Measurements from ENCODE around the gene VAT1L. TPM values are rescaled to one million over a fixed set of nuclear protein-coding genes. Genes with fewer than 3 reads are reported as not detected.
"Not testable (repeated sequence)": the region's sequence is repeated elsewhere in the genome, so short reads cannot be mapped to it uniquely, and the experiment has no call there.

The VAT1L gene
- polyA plus RNA-seq, 2 donors = 0.04 to 0.13 TPM

DNA sequence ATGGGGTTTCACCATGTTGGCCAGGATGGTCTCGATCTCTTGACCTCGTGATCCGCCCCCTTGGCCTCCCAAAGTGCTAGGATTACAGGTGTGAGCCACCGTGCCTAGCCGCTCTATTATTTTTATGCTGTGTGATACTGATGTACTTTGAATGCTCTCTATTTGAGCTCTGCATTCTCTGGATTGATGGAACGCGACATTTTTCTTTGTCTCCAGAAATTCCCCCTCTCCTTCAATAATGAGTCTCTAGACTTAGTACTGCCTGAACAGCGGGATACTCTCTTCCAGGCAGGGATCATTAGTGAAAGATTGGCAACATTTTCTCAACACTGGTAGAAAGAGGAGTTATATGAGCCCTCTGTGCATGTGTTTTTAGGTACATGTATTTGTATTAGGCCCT, 140.6 kb downstream of the VAT1L start:
- Histone ChIP-seq H3K4me3 (ENCODE audit: low read depth in 1 of 2, low read length in 2 of 2) (no peak overlapping the region), H3K4me1 (ENCODE audit: control insufficient read depth in 2 of 2, insufficient read depth in 2 of 2, low read length in 1 of 2) (no peaks in the 10 kb centered on the region), H3K27ac (ENCODE audit: low read depth in 2 of 2, low read length in 1 of 2) (no peak overlapping the region), H3K36me3 (ENCODE audit: control insufficient read depth in 2 of 2, insufficient read depth in 2 of 2, low read length in 1 of 2) (no peaks in the 10 kb centered on the region), H3K9me3 (ENCODE audit: control insufficient read depth in 2 of 2, insufficient read depth in 1 of 2, low read depth in 1 of 2, low read length in 1 of 2) (no peaks in the 10 kb centered on the region), H3K27me3 (ENCODE audit: control insufficient read depth in 1 of 2, insufficient read depth in 2 of 2, low read length in 2 of 2) (no peaks in the 10 kb centered on the region)
- WGBS, 2 donors = 90 to 93% methylated on average over 8 of the region's 8 CpGs

DNA sequence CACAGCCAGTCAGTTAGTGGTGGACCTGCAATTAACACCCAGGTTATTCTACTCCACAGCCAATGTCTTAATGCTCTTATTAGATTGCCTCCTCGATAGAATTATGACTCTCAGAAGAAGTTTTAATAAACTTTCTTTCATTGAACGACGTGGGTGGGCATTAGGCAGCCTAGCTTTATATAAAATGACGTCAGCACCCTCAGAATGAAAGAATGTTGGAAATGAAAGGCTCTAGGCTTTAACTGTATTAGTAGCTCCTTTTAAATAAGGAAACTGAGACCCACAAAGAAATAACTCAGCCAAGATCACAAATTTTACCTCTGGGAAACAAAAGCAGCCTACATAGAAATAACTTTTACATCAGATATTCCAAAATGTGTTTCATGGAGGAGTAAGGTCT, 142.7 kb downstream of the VAT1L start:
- Histone ChIP-seq H3K27ac (ENCODE audit: low read depth in 2 of 2, low read length in 1 of 2) (no peak overlapping the region), H3K36me3 (ENCODE audit: control insufficient read depth in 2 of 2, insufficient read depth in 2 of 2, low read length in 1 of 2) (no peaks in the 10 kb centered on the region), H3K4me1 (ENCODE audit: control insufficient read depth in 2 of 2, insufficient read depth in 2 of 2, low read length in 1 of 2) (no peaks in the 10 kb centered on the region), H3K27me3 (ENCODE audit: control insufficient read depth in 1 of 2, insufficient read depth in 2 of 2, low read length in 2 of 2) (no peaks in the 10 kb centered on the region), H3K4me3 (ENCODE audit: low read depth in 1 of 2, low read length in 2 of 2) (no peak overlapping the region), H3K9me3 (ENCODE audit: control insufficient read depth in 2 of 2, insufficient read depth in 1 of 2, low read depth in 1 of 2, low read length in 1 of 2) (no peaks in the 10 kb centered on the region)
- 59 to 61% methylated on average over 4 of the region's 4 CpGs for WGBS, 2 donors

DNA sequence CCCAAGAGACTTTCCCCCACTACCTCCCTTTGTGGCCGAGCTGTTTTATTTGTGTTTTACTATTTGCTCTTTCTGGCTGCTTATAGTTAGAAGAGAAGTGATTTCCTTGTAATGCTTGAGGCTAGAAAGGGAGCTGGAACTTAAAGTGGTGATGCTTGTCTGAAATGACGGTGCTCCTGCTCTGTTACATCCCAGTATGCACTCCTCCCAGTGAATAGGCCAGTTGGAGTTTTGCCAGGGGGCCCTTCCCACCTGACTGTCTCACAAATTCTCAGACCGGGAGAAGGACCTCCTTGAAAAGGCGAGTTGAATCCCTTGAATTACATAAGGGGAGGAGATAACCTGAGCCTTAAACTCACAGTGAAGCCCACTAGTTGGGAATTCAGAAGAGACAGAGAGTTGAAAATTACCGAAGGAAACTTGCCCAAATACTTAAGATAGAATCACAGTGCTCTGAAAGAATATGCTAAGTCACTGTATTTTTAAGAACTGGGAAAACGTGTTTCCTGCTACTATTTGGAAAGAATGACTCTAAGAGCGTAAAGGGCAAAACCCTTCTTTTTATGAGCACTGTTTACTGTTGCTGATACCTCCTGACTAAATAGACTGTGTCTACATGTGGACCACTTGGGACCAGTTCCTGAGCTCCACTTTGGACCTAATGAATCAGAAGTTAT, 149.2 kb downstream of the VAT1L start:
- no peak overlapping the region for H3K4me3 ChIP-seq (ENCODE audit: low read depth in 1 of 2, low read length in 2 of 2)
- no peaks in the 10 kb centered on the region for H3K4me1 ChIP-seq (ENCODE audit: control insufficient read depth in 2 of 2, insufficient read depth in 2 of 2, low read length in 1 of 2)
- 31 to 44% methylated on average over 7 of the region's 7 CpGs for WGBS, 2 donors
- no peak overlapping the region for H3K27ac ChIP-seq (ENCODE audit: low read depth in 2 of 2, low read length in 1 of 2)
- H3K27me3 ChIP-seq (ENCODE audit: control insufficient read depth in 1 of 2, insufficient read depth in 2 of 2, low read length in 2 of 2) = no peaks in the 10 kb centered on the region
- H3K36me3 ChIP-seq (ENCODE audit: control insufficient read depth in 2 of 2, insufficient read depth in 2 of 2, low read length in 1 of 2) = no peaks in the 10 kb centered on the region
- no peaks in the 10 kb centered on the region for H3K9me3 ChIP-seq (ENCODE audit: control insufficient read depth in 2 of 2, insufficient read depth in 1 of 2, low read depth in 1 of 2, low read length in 1 of 2)

DNA sequence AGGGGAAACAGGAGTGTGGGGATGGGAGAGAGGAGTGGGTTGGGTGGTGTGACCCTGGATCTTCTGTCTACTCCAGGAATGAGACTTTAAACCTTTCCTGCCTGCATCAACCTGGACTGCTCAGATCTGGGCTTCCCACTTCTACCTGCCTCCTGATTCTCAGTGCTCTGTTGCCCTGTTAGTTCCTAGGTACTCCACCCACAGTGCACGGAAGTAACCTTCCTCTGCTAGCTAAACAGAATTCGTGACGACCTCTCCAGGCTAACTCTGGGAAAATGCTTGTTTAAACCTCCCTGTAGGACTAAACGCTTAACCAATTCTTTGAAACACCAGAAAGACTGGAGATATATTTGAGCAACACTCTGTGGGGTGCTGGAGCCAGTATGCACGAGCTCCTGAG, 150.5 kb downstream of the VAT1L start:
- Histone ChIP-seq H3K4me1 (ENCODE audit: control insufficient read depth in 2 of 2, insufficient read depth in 2 of 2, low read length in 1 of 2) (no peaks in the 10 kb centered on the region), H3K9me3 (ENCODE audit: control insufficient read depth in 2 of 2, insufficient read depth in 1 of 2, low read depth in 1 of 2, low read length in 1 of 2) (no peaks in the 10 kb centered on the region), H3K36me3 (ENCODE audit: control insufficient read depth in 2 of 2, insufficient read depth in 2 of 2, low read length in 1 of 2) (no peaks in the 10 kb centered on the region), H3K27me3 (ENCODE audit: control insufficient read depth in 1 of 2, insufficient read depth in 2 of 2, low read length in 2 of 2) (no peaks in the 10 kb centered on the region), H3K27ac (ENCODE audit: low read depth in 2 of 2, low read length in 1 of 2) (no peak overlapping the region), H3K4me3 (ENCODE audit: low read depth in 1 of 2, low read length in 2 of 2) (no peak overlapping the region)
- 46 to 56% methylated on average over 5 of the region's 5 CpGs for WGBS, 2 donors

DNA sequence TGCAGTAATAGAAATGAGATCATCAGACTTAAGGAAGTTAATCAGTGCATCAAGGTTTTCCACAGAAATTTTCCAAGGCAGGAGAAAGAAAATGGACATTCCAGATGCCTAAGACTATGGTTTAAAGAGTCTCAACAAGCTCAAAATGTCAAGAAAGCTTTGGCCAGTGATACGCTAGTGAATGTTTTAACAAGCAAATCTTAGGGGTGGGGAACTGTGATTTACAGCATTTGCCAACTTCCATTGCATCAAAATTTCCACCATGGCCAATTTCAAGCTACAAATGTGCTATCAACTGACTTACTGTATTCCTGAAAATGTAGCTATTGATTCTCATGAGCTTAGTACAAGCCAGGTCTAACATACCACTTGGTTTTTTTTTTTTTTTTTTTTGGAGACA, 151.6 kb downstream of the VAT1L start:
- WGBS, 2 donors = 58 to 65% methylated on average over 1 of the region's 1 CpG
- H3K4me1 ChIP-seq (ENCODE audit: control insufficient read depth in 2 of 2, insufficient read depth in 2 of 2, low read length in 1 of 2) = no peaks in the 10 kb centered on the region
- H3K4me3 ChIP-seq (ENCODE audit: low read depth in 1 of 2, low read length in 2 of 2) = no peak overlapping the region
- no peak overlapping the region for H3K27ac ChIP-seq (ENCODE audit: low read depth in 2 of 2, low read length in 1 of 2)
- no peaks in the 10 kb centered on the region for H3K27me3 ChIP-seq (ENCODE audit: control insufficient read depth in 1 of 2, insufficient read depth in 2 of 2, low read length in 2 of 2)
- no peaks in the 10 kb centered on the region for H3K9me3 ChIP-seq (ENCODE audit: control insufficient read depth in 2 of 2, insufficient read depth in 1 of 2, low read depth in 1 of 2, low read length in 1 of 2)
- no peaks in the 10 kb centered on the region for H3K36me3 ChIP-seq (ENCODE audit: control insufficient read depth in 2 of 2, insufficient read depth in 2 of 2, low read length in 1 of 2)

DNA sequence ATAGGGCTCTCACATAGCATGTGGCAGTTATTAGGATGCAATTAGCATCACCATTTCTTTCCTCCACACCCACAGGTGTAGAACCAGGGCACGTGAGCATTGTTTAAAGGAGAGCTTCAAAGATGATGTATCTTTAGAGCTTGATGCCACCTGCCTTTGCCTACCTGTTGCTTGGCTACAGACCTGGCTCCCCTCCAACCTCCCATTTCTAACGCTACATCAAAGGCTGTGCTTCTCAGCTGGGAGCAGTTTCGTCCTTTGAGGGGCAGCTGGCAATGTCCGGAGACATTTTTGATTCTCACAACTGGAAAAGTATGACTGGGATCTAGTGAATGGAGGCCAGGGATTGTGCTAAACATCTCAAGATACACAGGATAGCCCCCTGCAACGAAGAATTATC, 155.4 kb downstream of the VAT1L start:
- H3K27ac ChIP-seq (ENCODE audit: low read depth in 2 of 2, low read length in 1 of 2) = no peak overlapping the region
- H3K4me3 ChIP-seq (ENCODE audit: low read depth in 1 of 2, low read length in 2 of 2) = no peak overlapping the region
- H3K27me3 ChIP-seq (ENCODE audit: control insufficient read depth in 1 of 2, insufficient read depth in 2 of 2, low read length in 2 of 2) = no peaks in the 10 kb centered on the region
- WGBS, 2 donors = 45 to 46% methylated on average over 5 of the region's 5 CpGs
- H3K36me3 ChIP-seq (ENCODE audit: control insufficient read depth in 2 of 2, insufficient read depth in 2 of 2, low read length in 1 of 2) = no peaks in the 10 kb centered on the region
- H3K4me1 ChIP-seq (ENCODE audit: control insufficient read depth in 2 of 2, insufficient read depth in 2 of 2, low read length in 1 of 2) = no peaks in the 10 kb centered on the region
- H3K9me3 ChIP-seq (ENCODE audit: control insufficient read depth in 2 of 2, insufficient read depth in 1 of 2, low read depth in 1 of 2, low read length in 1 of 2) = no peaks in the 10 kb centered on the region

DNA sequence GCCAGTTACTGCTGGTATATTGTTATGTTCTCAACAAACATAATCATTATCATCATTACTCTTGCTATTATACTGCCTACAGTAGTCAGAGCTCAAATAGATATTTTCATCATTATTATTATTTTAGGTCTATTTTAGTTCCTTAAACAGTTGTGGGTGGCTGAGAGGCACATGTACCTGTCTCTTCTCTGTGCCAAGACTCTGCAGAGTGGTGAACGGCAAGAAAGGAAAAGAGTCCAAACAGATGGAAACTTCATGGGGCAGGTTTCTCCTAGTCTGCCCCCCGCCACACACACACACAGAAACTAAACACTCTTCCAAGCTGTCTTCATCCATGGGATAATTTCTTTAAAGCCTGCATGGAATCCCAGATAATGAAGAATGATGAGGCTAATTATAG, 156.3 kb downstream of the VAT1L start:
- no peak overlapping the region for H3K4me3 ChIP-seq (ENCODE audit: low read depth in 1 of 2, low read length in 2 of 2)
- no peaks in the 10 kb centered on the region for H3K4me1 ChIP-seq (ENCODE audit: control insufficient read depth in 2 of 2, insufficient read depth in 2 of 2, low read length in 1 of 2)
- 77 to 81% methylated on average over 2 of the region's 2 CpGs for WGBS, 2 donors
- H3K36me3 ChIP-seq (ENCODE audit: control insufficient read depth in 2 of 2, insufficient read depth in 2 of 2, low read length in 1 of 2) = no peaks in the 10 kb centered on the region
- H3K27ac ChIP-seq (ENCODE audit: low read depth in 2 of 2, low read length in 1 of 2) = no peak overlapping the region
- no peaks in the 10 kb centered on the region for H3K9me3 ChIP-seq (ENCODE audit: control insufficient read depth in 2 of 2, insufficient read depth in 1 of 2, low read depth in 1 of 2, low read length in 1 of 2)
- H3K27me3 ChIP-seq (ENCODE audit: control insufficient read depth in 1 of 2, insufficient read depth in 2 of 2, low read length in 2 of 2) = no peaks in the 10 kb centered on the region

DNA sequence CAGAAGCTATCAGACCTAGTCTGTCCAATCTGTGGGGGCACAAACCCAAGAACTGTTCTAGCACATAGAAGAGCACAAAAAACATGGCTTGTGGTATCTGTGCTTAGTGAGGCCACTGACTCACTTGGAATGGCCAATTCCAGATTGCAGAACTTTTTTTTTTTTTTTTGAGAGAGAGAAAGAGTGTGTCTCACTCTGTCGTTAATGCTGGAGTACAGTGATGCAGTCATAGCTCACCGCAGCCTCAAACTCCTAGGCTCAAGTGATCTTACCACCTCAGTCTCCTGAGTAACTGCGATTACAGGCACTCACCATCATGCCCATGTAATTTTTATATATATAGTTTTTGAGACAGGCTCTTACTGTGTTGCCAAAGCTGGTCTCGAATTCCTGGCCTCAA, 156.8 kb downstream of the VAT1L start:
- Histone ChIP-seq H3K9me3 (ENCODE audit: control insufficient read depth in 2 of 2, insufficient read depth in 1 of 2, low read depth in 1 of 2, low read length in 1 of 2) (no peaks in the 10 kb centered on the region), H3K27ac (ENCODE audit: low read depth in 2 of 2, low read length in 1 of 2) (no peak overlapping the region), H3K4me3 (ENCODE audit: low read depth in 1 of 2, low read length in 2 of 2) (no peak overlapping the region), H3K36me3 (ENCODE audit: control insufficient read depth in 2 of 2, insufficient read depth in 2 of 2, low read length in 1 of 2) (no peaks in the 10 kb centered on the region), H3K27me3 (ENCODE audit: control insufficient read depth in 1 of 2, insufficient read depth in 2 of 2, low read length in 2 of 2) (no peaks in the 10 kb centered on the region), H3K4me1 (ENCODE audit: control insufficient read depth in 2 of 2, insufficient read depth in 2 of 2, low read length in 1 of 2) (no peaks in the 10 kb centered on the region)
- WGBS, 2 donors = 79 to 88% methylated on average over 4 of the region's 4 CpGs

DNA sequence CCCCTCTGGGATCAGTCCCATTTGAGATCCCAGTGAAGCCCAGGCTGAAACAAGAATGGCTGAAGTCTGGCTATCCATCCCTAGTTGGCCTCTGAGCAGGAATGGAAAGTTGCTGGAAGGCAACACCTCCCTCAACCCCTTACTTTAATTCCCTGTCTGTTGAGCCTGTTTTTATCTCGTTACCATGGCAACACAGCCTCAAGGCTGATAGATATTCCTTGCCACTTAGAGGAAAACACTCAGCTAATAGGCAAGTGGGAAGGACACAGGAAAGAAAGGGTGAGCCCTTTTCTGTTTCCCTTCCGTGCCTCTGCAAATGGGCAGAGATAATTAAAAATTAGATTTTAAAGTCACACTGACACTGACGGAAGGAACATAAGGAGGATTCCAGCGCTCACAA, 158.5 kb downstream of the VAT1L start:
- 49 to 54% methylated on average over 4 of the region's 4 CpGs for WGBS, 2 donors
- H3K27ac ChIP-seq (ENCODE audit: low read depth in 2 of 2, low read length in 1 of 2) = no peak overlapping the region
- H3K36me3 ChIP-seq (ENCODE audit: control insufficient read depth in 2 of 2, insufficient read depth in 2 of 2, low read length in 1 of 2) = no peaks in the 10 kb centered on the region
- H3K9me3 ChIP-seq (ENCODE audit: control insufficient read depth in 2 of 2, insufficient read depth in 1 of 2, low read depth in 1 of 2, low read length in 1 of 2) = no peaks in the 10 kb centered on the region
- no peak overlapping the region for H3K4me3 ChIP-seq (ENCODE audit: low read depth in 1 of 2, low read length in 2 of 2)
- no peaks in the 10 kb centered on the region for H3K27me3 ChIP-seq (ENCODE audit: control insufficient read depth in 1 of 2, insufficient read depth in 2 of 2, low read length in 2 of 2)
- H3K4me1 ChIP-seq (ENCODE audit: control insufficient read depth in 2 of 2, insufficient read depth in 2 of 2, low read length in 1 of 2) = no peaks in the 10 kb centered on the region

DNA sequence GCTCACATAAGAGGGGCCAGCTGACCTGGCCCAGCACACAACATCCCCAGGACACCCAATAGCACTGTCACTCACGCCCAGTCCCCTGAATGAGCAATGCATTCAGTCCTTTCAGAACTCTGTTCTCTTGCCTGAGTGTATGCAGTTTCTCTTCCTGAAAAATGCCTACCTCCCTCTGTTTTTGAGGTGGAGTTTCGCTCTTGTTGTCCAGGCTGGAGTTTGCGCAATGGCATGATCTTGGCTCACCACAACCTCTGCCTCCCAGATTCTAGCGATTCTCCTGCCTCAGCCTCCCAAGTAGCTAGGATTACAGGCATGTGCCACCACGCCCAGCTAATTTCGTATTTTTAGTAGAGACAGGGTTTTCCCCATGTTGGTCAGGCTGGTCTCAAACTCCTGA, 159.2 kb downstream of the VAT1L start:
- WGBS, 2 donors = 81 to 82% methylated on average over 6 of the region's 6 CpGs
- H3K4me3 ChIP-seq (ENCODE audit: low read depth in 1 of 2, low read length in 2 of 2); H3K4me1 ChIP-seq (ENCODE audit: control insufficient read depth in 2 of 2, insufficient read depth in 2 of 2, low read length in 1 of 2); H3K9me3 ChIP-seq (ENCODE audit: control insufficient read depth in 2 of 2, insufficient read depth in 1 of 2, low read depth in 1 of 2, low read length in 1 of 2); H3K27me3 ChIP-seq (ENCODE audit: control insufficient read depth in 1 of 2, insufficient read depth in 2 of 2, low read length in 2 of 2); H3K27ac ChIP-seq (ENCODE audit: low read depth in 2 of 2, low read length in 1 of 2); H3K36me3 ChIP-seq (ENCODE audit: control insufficient read depth in 2 of 2, insufficient read depth in 2 of 2, low read length in 1 of 2): not testable (repeated sequence)
